K562 (cell line): ENCODE results near the gene RAB2B.

ENCODE experiments used
- HMG20A ChIP-seq: fragments of 450-650 bp; formaldehyde crosslinking; conservative IDR thresholded peaks from 2 replicates; pipeline ENCODE4 v1.4.0; 2020; ENCODE audit warnings: mild to moderate bottlenecking, mixed read lengths
- TAF1 ChIP-seq: IDR thresholded peaks from 2 replicates; pipeline ENCODE4 v1.6.1; 2011; ENCODE audit warnings: mild to moderate bottlenecking, low read length, moderate library complexity; ENCODE audit not compliant: insufficient read depth, control insufficient read depth, severe bottlenecking; ENCODE audit errors: extremely low read depth
- ZNF324 ChIP-seq: fragments of 250-450 bp; sonication (Bioruptor Pico); IDR thresholded peaks from 2 replicates; pipeline ENCODE4 v1.4.0; 2020; ENCODE audit warnings: mild to moderate bottlenecking

DNA sequence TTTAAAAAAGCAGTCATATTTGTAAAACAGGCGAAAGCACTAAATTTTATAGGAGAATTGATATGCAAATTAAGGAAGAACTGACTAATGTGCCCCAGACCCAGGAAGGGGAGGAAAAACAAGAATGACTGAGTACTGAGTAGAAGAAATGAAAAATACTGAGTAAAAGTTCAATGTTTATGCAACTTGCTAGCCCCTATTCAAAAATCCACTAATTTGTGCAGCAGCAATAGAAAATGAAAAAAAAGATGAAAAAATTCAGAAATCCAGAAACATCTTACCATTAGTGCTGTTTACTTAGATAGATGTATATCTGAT is 26.9 kb downstream of the RAB2B start:
- TF ChIP-seq TAF1 = no peak
- no peak for TF ChIP-seq ZNF324 (CRISPR knock-in tag)
- no peak for TF ChIP-seq HMG20A (CRISPR knock-in tag)
